ENCODE results near the gene FNIP1. TPM values are rescaled to one million over a fixed set of nuclear protein-coding genes. Genes with fewer than 3 reads are reported as not detected.

The FNIP1 gene
- total and polyA plus RNA-seq, 2 experiments from 2014 or later: 8.2 to 27.9 TPM

DNA sequence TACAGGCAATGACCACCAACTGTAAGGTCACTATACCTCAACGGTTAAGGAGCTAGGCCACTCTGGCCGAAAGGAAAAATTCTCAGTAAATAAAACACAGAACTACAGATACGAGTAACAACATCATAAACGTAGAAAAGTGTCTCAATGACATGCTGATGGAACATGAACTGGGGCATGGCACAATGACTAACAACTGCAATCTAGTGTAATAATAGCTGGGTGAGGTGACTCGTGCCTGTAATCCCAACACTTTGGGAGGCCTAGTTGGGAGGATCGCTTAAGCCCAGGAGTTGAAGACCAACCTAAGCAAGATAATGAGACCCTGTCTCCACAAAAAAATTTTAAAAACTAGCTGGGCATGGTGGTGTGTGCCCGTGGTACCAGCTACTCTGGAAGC, 152.0 kb downstream of the FNIP1 start:
- no peaks in the 10 kb centered on the region for H3K36me3 Mint-ChIP-seq (ENCODE audit: low read depth)
- TF ChIP-seq NANOG (IDR thresholded peaks at IDR 0.05; ENCODE audit: borderline replicate concordance) (no peak), POLR2AphosphoS5 (IDR thresholded peaks at IDR 0.05; ENCODE audit: low read depth) (no peak), EZH2phosphoT487 (IDR thresholded peaks at IDR 0.05; ENCODE audit: unreplicated experiment) (no peak), ZNF114 (CRISPR knock-in tag; IDR thresholded peaks at IDR 0.05) (no peak), CREB1 (CRISPR knock-in tag; IDR thresholded peaks at IDR 0.05; ENCODE audit: low read depth) (no peak), JUNB (IDR thresholded peaks at IDR 0.05; ENCODE audit: unreplicated experiment) (no peak), EZH2 (IDR thresholded peaks at IDR 0.05; ENCODE audit: low read depth, unreplicated experiment) (no peak), ZNF331 (CRISPR knock-in tag; IDR thresholded peaks at IDR 0.05; ENCODE audit: low read depth) (no peak), STAT1 (IDR thresholded peaks at IDR 0.05; ENCODE audit: unreplicated experiment) (no peak)
- TF ChIP-seq, protein P1, sequence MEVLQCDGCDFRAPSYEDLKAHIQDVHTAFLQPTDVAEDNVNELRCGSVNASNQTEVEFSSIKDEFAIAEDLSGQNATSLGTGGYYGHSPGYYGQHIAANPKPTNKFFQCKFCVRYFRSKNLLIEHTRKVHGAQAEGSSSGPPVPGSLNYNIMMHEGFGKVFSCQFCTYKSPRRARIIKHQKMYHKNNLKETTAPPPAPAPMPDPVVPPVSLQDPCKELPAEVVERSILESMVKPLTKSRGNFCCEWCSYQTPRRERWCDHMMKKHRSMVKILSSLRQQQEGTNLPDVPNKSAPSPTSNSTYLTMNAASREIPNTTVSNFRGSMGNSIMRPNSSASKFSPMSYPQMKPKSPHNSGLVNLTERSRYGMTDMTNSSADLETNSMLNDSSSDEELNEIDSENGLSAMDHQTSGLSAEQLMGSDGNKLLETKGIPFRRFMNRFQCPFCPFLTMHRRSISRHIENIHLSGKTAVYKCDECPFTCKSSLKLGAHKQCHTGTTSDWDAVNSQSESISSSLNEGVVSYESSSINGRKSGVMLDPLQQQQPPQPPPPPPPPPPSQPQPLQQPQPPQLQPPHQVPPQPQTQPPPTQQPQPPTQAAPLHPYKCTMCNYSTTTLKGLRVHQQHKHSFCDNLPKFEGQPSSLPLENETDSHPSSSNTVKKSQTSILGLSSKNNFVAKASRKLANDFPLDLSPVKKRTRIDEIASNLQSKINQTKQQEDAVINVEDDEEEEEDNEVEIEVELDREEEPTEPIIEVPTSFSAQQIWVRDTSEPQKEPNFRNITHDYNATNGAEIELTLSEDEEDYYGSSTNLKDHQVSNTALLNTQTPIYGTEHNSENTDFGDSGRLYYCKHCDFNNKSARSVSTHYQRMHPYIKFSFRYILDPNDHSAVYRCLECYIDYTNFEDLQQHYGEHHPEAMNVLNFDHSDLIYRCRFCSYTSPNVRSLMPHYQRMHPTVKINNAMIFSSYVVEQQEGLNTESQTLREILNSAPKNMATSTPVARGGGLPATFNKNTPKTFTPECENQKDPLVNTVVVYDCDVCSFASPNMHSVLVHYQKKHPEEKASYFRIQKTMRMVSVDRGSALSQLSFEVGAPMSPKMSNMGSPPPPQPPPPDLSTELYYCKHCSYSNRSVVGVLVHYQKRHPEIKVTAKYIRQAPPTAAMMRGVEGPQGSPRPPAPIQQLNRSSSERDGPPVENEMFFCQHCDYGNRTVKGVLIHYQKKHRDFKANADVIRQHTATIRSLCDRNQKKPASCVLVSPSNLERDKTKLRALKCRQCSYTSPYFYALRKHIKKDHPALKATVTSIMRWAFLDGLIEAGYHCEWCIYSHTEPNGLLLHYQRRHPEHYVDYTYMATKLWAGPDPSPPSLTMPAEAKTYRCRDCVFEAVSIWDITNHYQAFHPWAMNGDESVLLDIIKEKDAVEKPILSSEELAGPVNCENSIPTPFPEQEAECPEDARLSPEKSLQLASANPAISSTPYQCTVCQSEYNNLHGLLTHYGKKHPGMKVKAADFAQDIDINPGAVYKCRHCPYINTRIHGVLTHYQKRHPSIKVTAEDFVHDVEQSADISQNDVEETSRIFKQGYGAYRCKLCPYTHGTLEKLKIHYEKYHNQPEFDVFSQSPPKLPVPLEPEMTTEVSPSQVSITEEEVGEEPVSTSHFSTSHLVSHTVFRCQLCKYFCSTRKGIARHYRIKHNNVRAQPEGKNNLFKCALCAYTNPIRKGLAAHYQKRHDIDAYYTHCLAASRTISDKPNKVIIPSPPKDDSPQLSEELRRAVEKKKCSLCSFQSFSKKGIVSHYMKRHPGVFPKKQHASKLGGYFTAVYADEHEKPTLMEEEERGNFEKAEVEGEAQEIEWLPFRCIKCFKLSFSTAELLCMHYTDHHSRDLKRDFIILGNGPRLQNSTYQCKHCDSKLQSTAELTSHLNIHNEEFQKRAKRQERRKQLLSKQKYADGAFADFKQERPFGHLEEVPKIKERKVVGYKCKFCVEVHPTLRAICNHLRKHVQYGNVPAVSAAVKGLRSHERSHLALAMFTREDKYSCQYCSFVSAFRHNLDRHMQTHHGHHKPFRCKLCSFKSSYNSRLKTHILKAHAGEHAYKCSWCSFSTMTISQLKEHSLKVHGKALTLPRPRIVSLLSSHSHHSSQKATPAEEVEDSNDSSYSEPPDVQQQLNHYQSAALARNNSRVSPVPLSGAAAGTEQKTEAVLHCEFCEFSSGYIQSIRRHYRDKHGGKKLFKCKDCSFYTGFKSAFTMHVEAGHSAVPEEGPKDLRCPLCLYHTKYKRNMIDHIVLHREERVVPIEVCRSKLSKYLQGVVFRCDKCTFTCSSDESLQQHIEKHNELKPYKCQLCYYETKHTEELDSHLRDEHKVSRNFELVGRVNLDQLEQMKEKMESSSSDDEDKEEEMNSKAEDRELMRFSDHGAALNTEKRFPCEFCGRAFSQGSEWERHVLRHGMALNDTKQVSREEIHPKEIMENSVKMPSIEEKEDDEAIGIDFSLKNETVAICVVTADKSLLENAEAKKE (CRISPR knock-in tag; IDR thresholded peaks at IDR 0.05): no peak
- TF ChIP-seq, protein P2, sequence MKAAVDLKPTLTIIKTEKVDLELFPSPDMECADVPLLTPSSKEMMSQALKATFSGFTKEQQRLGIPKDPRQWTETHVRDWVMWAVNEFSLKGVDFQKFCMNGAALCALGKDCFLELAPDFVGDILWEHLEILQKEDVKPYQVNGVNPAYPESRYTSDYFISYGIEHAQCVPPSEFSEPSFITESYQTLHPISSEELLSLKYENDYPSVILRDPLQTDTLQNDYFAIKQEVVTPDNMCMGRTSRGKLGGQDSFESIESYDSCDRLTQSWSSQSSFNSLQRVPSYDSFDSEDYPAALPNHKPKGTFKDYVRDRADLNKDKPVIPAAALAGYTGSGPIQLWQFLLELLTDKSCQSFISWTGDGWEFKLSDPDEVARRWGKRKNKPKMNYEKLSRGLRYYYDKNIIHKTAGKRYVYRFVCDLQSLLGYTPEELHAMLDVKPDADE (IDR thresholded peaks at IDR 0.05): no peak
- TF ChIP-seq, protein P3, sequence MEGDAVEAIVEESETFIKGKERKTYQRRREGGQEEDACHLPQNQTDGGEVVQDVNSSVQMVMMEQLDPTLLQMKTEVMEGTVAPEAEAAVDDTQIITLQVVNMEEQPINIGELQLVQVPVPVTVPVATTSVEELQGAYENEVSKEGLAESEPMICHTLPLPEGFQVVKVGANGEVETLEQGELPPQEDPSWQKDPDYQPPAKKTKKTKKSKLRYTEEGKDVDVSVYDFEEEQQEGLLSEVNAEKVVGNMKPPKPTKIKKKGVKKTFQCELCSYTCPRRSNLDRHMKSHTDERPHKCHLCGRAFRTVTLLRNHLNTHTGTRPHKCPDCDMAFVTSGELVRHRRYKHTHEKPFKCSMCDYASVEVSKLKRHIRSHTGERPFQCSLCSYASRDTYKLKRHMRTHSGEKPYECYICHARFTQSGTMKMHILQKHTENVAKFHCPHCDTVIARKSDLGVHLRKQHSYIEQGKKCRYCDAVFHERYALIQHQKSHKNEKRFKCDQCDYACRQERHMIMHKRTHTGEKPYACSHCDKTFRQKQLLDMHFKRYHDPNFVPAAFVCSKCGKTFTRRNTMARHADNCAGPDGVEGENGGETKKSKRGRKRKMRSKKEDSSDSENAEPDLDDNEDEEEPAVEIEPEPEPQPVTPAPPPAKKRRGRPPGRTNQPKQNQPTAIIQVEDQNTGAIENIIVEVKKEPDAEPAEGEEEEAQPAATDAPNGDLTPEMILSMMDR (conservative IDR thresholded peaks at IDR 0.05; ENCODE audit: low read depth in 2 of 2): no peak
- TF ChIP-seq, protein P4, sequence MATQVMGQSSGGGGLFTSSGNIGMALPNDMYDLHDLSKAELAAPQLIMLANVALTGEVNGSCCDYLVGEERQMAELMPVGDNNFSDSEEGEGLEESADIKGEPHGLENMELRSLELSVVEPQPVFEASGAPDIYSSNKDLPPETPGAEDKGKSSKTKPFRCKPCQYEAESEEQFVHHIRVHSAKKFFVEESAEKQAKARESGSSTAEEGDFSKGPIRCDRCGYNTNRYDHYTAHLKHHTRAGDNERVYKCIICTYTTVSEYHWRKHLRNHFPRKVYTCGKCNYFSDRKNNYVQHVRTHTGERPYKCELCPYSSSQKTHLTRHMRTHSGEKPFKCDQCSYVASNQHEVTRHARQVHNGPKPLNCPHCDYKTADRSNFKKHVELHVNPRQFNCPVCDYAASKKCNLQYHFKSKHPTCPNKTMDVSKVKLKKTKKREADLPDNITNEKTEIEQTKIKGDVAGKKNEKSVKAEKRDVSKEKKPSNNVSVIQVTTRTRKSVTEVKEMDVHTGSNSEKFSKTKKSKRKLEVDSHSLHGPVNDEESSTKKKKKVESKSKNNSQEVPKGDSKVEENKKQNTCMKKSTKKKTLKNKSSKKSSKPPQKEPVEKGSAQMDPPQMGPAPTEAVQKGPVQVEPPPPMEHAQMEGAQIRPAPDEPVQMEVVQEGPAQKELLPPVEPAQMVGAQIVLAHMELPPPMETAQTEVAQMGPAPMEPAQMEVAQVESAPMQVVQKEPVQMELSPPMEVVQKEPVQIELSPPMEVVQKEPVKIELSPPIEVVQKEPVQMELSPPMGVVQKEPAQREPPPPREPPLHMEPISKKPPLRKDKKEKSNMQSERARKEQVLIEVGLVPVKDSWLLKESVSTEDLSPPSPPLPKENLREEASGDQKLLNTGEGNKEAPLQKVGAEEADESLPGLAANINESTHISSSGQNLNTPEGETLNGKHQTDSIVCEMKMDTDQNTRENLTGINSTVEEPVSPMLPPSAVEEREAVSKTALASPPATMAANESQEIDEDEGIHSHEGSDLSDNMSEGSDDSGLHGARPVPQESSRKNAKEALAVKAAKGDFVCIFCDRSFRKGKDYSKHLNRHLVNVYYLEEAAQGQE (IDR thresholded peaks at IDR 0.05; ENCODE audit: unreplicated experiment): no peak
- DNase-seq (ENCODE audit: low spot score) (no peak), ATAC-seq (no peak)
- no peak overlapping the region for H3K4me2 ChIP-seq
- H3K4me1 ChIP-seq (ENCODE audit: insufficient read depth): no peaks in the 10 kb centered on the region
- H3K36me3 ChIP-seq (ENCODE audit: insufficient read depth): no peaks in the 10 kb centered on the region
- H2AFZ ChIP-seq: no peak overlapping the region
- no peaks in the 10 kb centered on the region for H4K20me1 ChIP-seq (replicated peaks; ENCODE audit: insufficient read depth)
- H3K27ac ChIP-seq (ENCODE audit: low read depth): no peak overlapping the region
- H3K4me3 ChIP-seq: no peak overlapping the region
- no peaks in the 10 kb centered on the region; the same call in 2 of the 3 replicates for H3K9me3 Mint-ChIP-seq
- H3F3A ChIP-seq (replicated peaks; ENCODE audit: low read depth): no peaks in the 10 kb centered on the region
- no peaks in the 10 kb centered on the region for H3K79me2 ChIP-seq (replicated peaks; ENCODE audit: insufficient read depth)
- no peaks in the 10 kb centered on the region for H3K27me3 Mint-ChIP-seq (ENCODE audit: insufficient read depth, low read depth, poor library complexity)
- no peaks in the 10 kb centered on the region for H3K9me2 ChIP-seq (ENCODE audit: insufficient read depth)
- H3K4me3 Mint-ChIP-seq: no peak overlapping the region
- no peaks in the 10 kb centered on the region for H3K4me1 Mint-ChIP-seq
- no peaks in the 10 kb centered on the region for H3K27me3 ChIP-seq (ENCODE audit: insufficient read depth)
- H3K27ac Mint-ChIP-seq: no peak overlapping the region

All from GM23338 (cell line).